Transverse colon (tissue), 4 donors: ENCODE results near the gene NTRK3. TPM values are rescaled to one million over a fixed set of nuclear protein-coding genes. Genes with fewer than 3 reads are reported as not detected.

Experiments used
- DNase-seq: peaks from one replicate; pipeline ENCODE4 v3.0.0-alpha.2; 2019
- H3K27ac ChIP-seq, 4 donors: fragments of 200-600 bp; sonication (generic); 2 replicates each; pipeline ENCODE4 v1.5.1; 2016 to 2018; ENCODE audit warnings: inconsistent platforms in 4 of 4
- H3K27me3 ChIP-seq: fragments of 200-600 bp; sonication (generic); 2 replicates; pipeline ENCODE4 v1.5.1; 2017; ENCODE audit warnings: inconsistent platforms
- H3K36me3 ChIP-seq, 4 donors: fragments of 200-600 bp; sonication (generic); 2 replicates each; pipeline ENCODE4 v1.5.1; 2017 to 2019; ENCODE audit warnings: inconsistent platforms in 4 of 4
- H3K4me1 ChIP-seq, 4 donors: fragments of 200-600 bp; sonication (generic); 2 replicates each; pipeline ENCODE4 v1.5.1; 2017 to 2020; ENCODE audit warnings: inconsistent platforms in 4 of 4
- H3K4me3 ChIP-seq, 4 donors: fragments of 200-600 bp; sonication (generic); 1 replicate in 1 of 4; 2 replicates in 3 of 4; pipeline versions ENCODE4 v1.5.1 to v1.6.1; 2017 to 2019; ENCODE audit warnings: inconsistent platforms in 4 of 4
- H3K9me3 ChIP-seq, 2 donors: fragments of 200-600 bp; sonication (generic); 2 replicates each; pipeline ENCODE4 v1.5.1; 2017 to 2019; ENCODE audit warnings: inconsistent platforms in 2 of 2
- EP300 ChIP-seq: sonication (generic); formaldehyde crosslinking; IDR thresholded peaks from one replicate; pipeline ENCODE4 v1.6.1; 2017; ENCODE audit warnings: antibody characterized with exemption, low read depth
- POLR2A ChIP-seq: fragments of 450-650 bp; IDR thresholded peaks from one replicate; pipeline ENCODE4 v1.6.1; 2016; ENCODE audit warnings: antibody characterized with exemption, mild to moderate bottlenecking, moderate library complexity
- POLR2AphosphoS5 ChIP-seq, 3 donors: sonication (generic); formaldehyde crosslinking; IDR thresholded peaks; one replicate each; pipeline ENCODE4 v1.6.1; 2016; ENCODE audit warnings: antibody characterized with exemption in 3 of 3
- WGBS, 2 donors: methylation state at CpG; one replicate each; pipeline ENCODE4 v1.1.5; 2018; ENCODE audit warnings: low coverage in 1 of 2; 5-methylcytosine and 5-hydroxymethylcytosine counted together
- in situ Hi-C, 4 donors: fragments of 200-750 bp; cut with MboI; loops; one replicate each; pipeline versions ENCODE4 v1.15.0 to v1.15.1; 2017; ENCODE audit warnings: low sequenced_read_pairs in 3 of 4, low pct_ligation_motif_present in 1 of 4, low pct_unique_long_range_greater_than_20kb in 1 of 4
- intact Hi-C: fragments of 100-400 bp; cut with DNase I; formaldehyde crosslinking; loops from one replicate; pipeline ENCODE4 v1.15.1; 2023; ENCODE audit warnings: low total_unique reads
- total RNA-seq, 4 donors: library from RNA; depleted of rRNA; stranded (reverse); fragments of >200 nt; gene quantifications; one replicate each; pipeline ENCODE4 v1.1.0, GENCODE V29; 2016
- TF ChIP-seq, protein P1 (sequence below), 5 experiments: fragments of 200-600 bp in 3 of 5; fragments of 450-650 bp in 2 of 5; sonication (generic) in 3 of 5; IDR thresholded peaks; 1 replicate in 2 of 5; 2 replicates in 3 of 5; pipeline ENCODE4 v1.5.1; 2016 to 2017; ENCODE audit warnings: antibody characterized with exemption in 5 of 5, inconsistent platforms in 3 of 5, mild to moderate bottlenecking in 2 of 5, moderate library complexity in 1 of 5

NTRK3 gene
- total RNA-seq, 4 donors from 2014 or later, result 1.1 to 2.8 (median 2.4) TPM

GRCh38 chr15:88188300-88188699 lies 68.2 kb downstream of the NTRK3 start:
- Histone ChIP-seq H3K9me3 (no peaks in the 10 kb centered on the region), H3K4me1 (no peaks in the 10 kb centered on the region), H3K27me3 (no peaks in the 10 kb centered on the region), H3K27ac (no peak overlapping the region), H3K4me3 (no peak overlapping the region), H3K36me3 (no peaks in the 10 kb centered on the region)
- no peak for DNase-seq
- TF ChIP-seq, protein P1, sequence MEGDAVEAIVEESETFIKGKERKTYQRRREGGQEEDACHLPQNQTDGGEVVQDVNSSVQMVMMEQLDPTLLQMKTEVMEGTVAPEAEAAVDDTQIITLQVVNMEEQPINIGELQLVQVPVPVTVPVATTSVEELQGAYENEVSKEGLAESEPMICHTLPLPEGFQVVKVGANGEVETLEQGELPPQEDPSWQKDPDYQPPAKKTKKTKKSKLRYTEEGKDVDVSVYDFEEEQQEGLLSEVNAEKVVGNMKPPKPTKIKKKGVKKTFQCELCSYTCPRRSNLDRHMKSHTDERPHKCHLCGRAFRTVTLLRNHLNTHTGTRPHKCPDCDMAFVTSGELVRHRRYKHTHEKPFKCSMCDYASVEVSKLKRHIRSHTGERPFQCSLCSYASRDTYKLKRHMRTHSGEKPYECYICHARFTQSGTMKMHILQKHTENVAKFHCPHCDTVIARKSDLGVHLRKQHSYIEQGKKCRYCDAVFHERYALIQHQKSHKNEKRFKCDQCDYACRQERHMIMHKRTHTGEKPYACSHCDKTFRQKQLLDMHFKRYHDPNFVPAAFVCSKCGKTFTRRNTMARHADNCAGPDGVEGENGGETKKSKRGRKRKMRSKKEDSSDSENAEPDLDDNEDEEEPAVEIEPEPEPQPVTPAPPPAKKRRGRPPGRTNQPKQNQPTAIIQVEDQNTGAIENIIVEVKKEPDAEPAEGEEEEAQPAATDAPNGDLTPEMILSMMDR (IDR thresholded peaks at IDR 0.05), result no peak
- TF ChIP-seq POLR2AphosphoS5 (IDR thresholded peaks at IDR 0.05) (no peak), POLR2A (no peak), EP300 (no peak)
- intact Hi-C loops (no loop called here), in situ Hi-C loops (no loop called here)
- 62 to 80% methylated on average over 1 to 2 of the region's 2 CpGs for WGBS, 2 donors

- WGBS, 2 donors, result 63 to 83% methylated on average over 4 to 5 of the region's 5 CpGs
- Histone ChIP-seq H3K36me3 (no peaks in the 10 kb centered on the region), H3K27me3 (no peaks in the 10 kb centered on the region), H3K4me1 (no peaks in the 10 kb centered on the region), H3K9me3 (no peaks in the 10 kb centered on the region), H3K27ac (no peak overlapping the region), H3K4me3 (no peak overlapping the region)
- intact Hi-C loops, result no loop called here
- TF ChIP-seq POLR2AphosphoS5 (IDR thresholded peaks at IDR 0.05) (no peak), POLR2A (no peak), EP300 (no peak)
- TF ChIP-seq, protein P1 (IDR thresholded peaks at IDR 0.05), result no peak
- in situ Hi-C loops, result no loop called here
- no peak for DNase-seq
These were observed 69.3 kb downstream of the NTRK3 start for GRCh38 chr15:88187195-88187594.

DNA sequence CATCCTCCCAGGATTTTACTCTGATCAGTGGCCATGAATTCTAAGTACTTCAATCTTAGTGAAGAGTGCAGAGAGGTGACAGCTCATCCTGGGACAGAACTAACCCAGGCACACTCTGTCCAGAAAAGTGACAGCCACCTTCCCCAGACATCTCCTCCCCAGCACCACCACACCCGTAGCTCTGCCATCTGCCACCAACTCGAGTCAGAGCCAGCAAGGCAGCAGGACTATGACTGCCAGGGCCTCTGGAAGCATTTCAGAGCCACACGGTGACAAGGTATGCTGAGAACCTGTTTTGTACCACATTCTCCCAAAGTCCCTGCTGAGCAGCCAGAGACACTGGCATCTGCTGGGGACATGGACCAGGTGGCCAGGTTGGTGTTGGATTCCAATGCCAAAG lies 71.0 kb downstream of the NTRK3 start:
- in situ Hi-C loops, result no loop called here
- intact Hi-C loops, result no loop called here
- 60% methylated on average over 3 of the region's 3 CpGs; no CpG with 5 or more reads in 1 of the 2 donors for WGBS, 2 donors

GRCh38 chr15:88181613-88182012 lies 74.9 kb downstream of the NTRK3 start:
- Histone ChIP-seq H3K4me3 (no peak overlapping the region), H3K4me1 (no peaks in the 10 kb centered on the region), H3K27ac (no peak overlapping the region), H3K27me3 (no peaks in the 10 kb centered on the region), H3K36me3 (no peaks in the 10 kb centered on the region), H3K9me3 (no peaks in the 10 kb centered on the region)
- TF ChIP-seq POLR2A (no peak), POLR2AphosphoS5 (IDR thresholded peaks at IDR 0.05) (no peak)
- intact Hi-C loops, result no loop called here
- no peak for DNase-seq
- 75% methylated on average over 6 of the region's 6 CpGs; no CpG with 5 or more reads in 1 of the 2 donors for WGBS, 2 donors
- in situ Hi-C loops, result no loop called here

More for the DNA sequence above, 71.0 kb downstream of the NTRK3 start:
- no peak for DNase-seq
- H3K4me1 ChIP-seq, result no peaks in the 10 kb centered on the region
- no peaks in the 10 kb centered on the region for H3K36me3 ChIP-seq
- H3K27me3 ChIP-seq, result no peaks in the 10 kb centered on the region
- TF ChIP-seq POLR2AphosphoS5 (IDR thresholded peaks at IDR 0.05), result no peak
- TF ChIP-seq POLR2A, result no peak
- TF ChIP-seq EP300, result no peak
- TF ChIP-seq, protein P1 (IDR thresholded peaks at IDR 0.05), result no peak
- H3K4me3 ChIP-seq, result no peak overlapping the region
- H3K9me3 ChIP-seq, result no peaks in the 10 kb centered on the region
- no peak overlapping the region for H3K27ac ChIP-seq

DNA sequence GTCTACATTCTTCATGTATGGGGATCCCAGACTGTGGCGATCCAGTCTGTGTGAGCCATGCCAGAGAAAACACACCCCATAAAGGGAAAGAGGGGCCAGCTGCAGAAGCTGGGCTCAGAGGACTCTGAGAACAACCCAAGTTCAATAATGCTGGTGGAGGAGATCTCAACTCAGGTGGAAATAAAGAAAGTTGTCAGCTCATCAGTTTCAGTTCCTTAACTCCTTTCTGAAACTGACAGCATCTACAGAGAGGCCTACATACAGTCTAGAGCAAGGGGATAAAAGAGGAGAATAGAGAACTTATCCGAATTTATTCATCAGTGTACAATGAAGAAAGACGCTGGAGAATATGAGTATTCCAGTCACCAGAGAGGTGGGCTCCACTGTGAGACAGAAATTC lies 77.0 kb downstream of the NTRK3 start:
- WGBS, 2 donors, result 68 to 78% methylated on average over 3 of the region's 3 CpGs
- in situ Hi-C loops, result no loop called here

More for the DNA sequence above, 77.0 kb downstream of the NTRK3 start:
- no peak for DNase-seq
- no peaks in the 10 kb centered on the region for H3K4me1 ChIP-seq
- no peak for TF ChIP-seq EP300
- no peak for TF ChIP-seq POLR2AphosphoS5 (IDR thresholded peaks at IDR 0.05)
- no peak for TF ChIP-seq POLR2A
- TF ChIP-seq, protein P1 (IDR thresholded peaks at IDR 0.05), result no peak
- H3K27ac ChIP-seq, result no peak overlapping the region
- H3K9me3 ChIP-seq, result no peaks in the 10 kb centered on the region
- no peaks in the 10 kb centered on the region for H3K27me3 ChIP-seq
- H3K36me3 ChIP-seq, result no peaks in the 10 kb centered on the region
- intact Hi-C loops, result no loop called here
- H3K4me3 ChIP-seq, result no peak overlapping the region
